Activated naive CD8-positive, alpha-beta T cell treated with anti-CD3 and anti-CD28 coated beads, Interleukin-2, amount 50 U/mL, for 24 hours (primary cell): ENCODE measurements around the gene TBL1X.

Experiments used
- ATAC-seq: fragments of 150-1000 bp; cut with Tn5 transposase; one replicate; pipeline ENCODE4 v1.10.0; 2021
- DNase-seq: peaks from one replicate; pipeline ENCODE4 v3.0.0; 2021
- H3K27ac Mint-ChIP-seq: one replicate; pipeline ENCODE4 v1.8.0; 2021; ENCODE audit warnings: mild to moderate bottlenecking, mixed read lengths
- H3K27me3 Mint-ChIP-seq: one replicate; pipeline ENCODE4 v1.8.0; 2021; ENCODE audit warnings: mixed read lengths
- H3K36me3 Mint-ChIP-seq: one replicate; pipeline ENCODE4 v1.8.0; 2021; ENCODE audit warnings: low read depth, mixed read lengths
- H3K4me1 Mint-ChIP-seq: one replicate; pipeline ENCODE4 v1.8.0; 2021; ENCODE audit warnings: mixed read lengths
- H3K4me3 Mint-ChIP-seq: one replicate; pipeline ENCODE4 v1.8.0; 2021; ENCODE audit warnings: mild to moderate bottlenecking, moderate library complexity, mixed read lengths
- H3K9me3 Mint-ChIP-seq: one replicate; pipeline ENCODE4 v1.8.0; 2021; ENCODE audit warnings: mixed read lengths

TBL1X gene

DNA sequence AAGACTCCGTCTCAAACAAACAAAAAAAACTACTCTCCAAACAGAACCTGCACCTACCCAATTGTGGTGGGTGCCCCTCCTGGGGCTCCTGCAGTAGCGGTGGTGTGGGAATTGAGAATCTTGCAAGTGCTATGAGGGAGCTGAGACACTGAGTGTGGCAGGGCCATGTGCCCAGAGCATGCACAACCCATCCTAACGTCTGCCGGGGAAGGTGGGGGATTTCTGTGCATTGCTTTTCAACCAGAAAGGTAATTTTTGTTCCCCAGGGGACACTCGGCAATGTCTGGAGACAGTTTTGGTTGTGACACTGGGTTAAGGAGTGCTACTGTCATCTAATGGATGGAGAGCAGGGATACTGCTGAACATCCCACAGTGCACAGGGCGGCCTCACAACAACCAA is 35.7 kb downstream of the TBL1X start:
- DNase-seq (no peak), ATAC-seq (no peak)
- Mint-ChIP-seq H3K27me3 (no peaks in the 10 kb centered on the region), H3K4me3 (no peak overlapping the region), H3K9me3 (no peaks in the 10 kb centered on the region), H3K36me3 (peaks cover 37% of the 10 kb centered on the region), H3K27ac (no peak overlapping the region), H3K4me1 (peaks cover 10% of the 10 kb centered on the region)

GRCh38 chrX:9501362-9501761 is 36.5 kb downstream of the TBL1X start:
- H3K36me3 Mint-ChIP-seq: peaks cover 40% of the 10 kb centered on the region
- ATAC-seq (no peak), DNase-seq (no peak)
- H3K4me1 Mint-ChIP-seq: peaks cover 9% of the 10 kb centered on the region
- no peaks in the 10 kb centered on the region for H3K27me3 Mint-ChIP-seq
- no peaks in the 10 kb centered on the region for H3K9me3 Mint-ChIP-seq
- H3K27ac Mint-ChIP-seq: no peak overlapping the region
- H3K4me3 Mint-ChIP-seq: no peak overlapping the region

DNA sequence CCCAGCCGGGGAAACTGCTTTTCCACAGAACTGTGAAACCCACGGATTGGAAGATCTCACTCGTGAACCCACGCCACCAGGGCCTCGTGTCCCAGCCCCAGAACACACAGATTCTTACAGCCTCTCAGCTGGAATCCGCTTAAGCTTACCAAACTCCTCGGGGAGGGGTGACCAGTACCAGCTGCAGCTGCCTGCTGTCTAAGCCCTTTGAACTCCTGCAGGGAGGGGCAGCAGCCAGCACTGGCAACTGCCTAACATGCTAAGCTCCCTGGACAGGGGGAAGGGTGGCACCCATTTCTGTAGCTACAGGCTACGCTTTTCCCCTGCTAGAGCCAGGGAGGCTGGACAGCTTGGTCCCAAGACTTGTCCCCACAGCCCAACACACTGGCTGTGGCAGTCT is 38.4 kb downstream of the TBL1X start:
- no peak for DNase-seq
- Mint-ChIP-seq H3K36me3 (peaks cover 47% of the 10 kb centered on the region), H3K9me3 (no peaks in the 10 kb centered on the region), H3K27me3 (no peaks in the 10 kb centered on the region), H3K4me3 (no peak overlapping the region), H3K27ac (no peak overlapping the region), H3K4me1 (peaks cover 9% of the 10 kb centered on the region)
- ATAC-seq: no peak

DNA sequence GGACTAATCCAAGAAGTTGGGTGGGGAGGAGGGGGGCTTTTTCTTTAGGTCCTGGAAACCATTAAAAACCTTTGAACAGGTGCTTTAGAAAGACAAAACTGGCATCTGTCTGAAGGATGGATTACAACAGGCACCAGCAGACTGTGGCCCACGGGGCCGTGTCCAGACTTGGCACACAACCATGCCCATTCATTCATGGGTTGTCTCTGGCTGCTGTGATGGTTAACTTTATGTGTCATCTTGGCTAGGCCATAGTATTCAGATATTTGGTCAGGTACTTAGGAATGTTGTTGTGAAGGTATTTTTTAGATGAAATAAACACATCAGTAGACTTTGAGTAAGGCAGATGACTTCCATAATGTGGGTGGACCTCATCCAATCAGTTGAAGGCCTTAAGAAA is 45.5 kb downstream of the TBL1X start:
- Mint-ChIP-seq H3K4me1 (peaks cover 23% of the 10 kb centered on the region), H3K36me3 (peaks cover 52% of the 10 kb centered on the region), H3K4me3 (no peak overlapping the region), H3K27ac (no peak overlapping the region), H3K9me3 (no peaks in the 10 kb centered on the region), H3K27me3 (no peaks in the 10 kb centered on the region)
- DNase-seq (no peak), ATAC-seq (no peak)

- ATAC-seq (no peak), DNase-seq (no peak)
- Mint-ChIP-seq H3K27me3 (no peaks in the 10 kb centered on the region), H3K27ac (no peak overlapping the region), H3K4me3 (no peak overlapping the region), H3K36me3 (peaks cover 48% of the 10 kb centered on the region), H3K9me3 (no peaks in the 10 kb centered on the region), H3K4me1 (peaks cover 27% of the 10 kb centered on the region)
These were observed 46.1 kb downstream of the TBL1X start for GRCh38 chrX:9510980-9511379.

DNA sequence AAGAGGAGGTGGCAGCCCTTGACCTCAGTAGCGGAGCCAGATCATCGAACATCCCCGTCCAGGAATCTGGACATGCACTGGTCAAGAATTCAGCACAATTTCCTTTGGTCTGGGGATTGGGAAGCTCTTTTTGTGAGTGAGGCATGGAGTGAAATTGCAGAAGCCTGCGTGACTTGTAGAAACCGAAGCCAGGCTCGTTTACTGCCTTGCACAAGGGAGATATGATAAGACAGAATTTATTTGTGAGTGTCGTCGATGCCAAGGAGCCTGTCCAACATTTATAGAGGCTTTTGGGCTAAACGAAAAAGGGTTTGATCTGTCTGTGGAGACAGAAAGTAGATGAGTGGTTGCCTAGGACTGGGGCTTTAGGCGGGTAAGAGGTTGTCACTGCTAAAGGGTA is 50.6 kb downstream of the TBL1X start:
- Mint-ChIP-seq H3K9me3 (no peaks in the 10 kb centered on the region), H3K36me3 (peaks cover 27% of the 10 kb centered on the region), H3K4me1 (peaks cover 40% of the 10 kb centered on the region), H3K27me3 (no peaks in the 10 kb centered on the region), H3K4me3 (no peak overlapping the region), H3K27ac (no peak overlapping the region)
- DNase-seq: no peak
- ATAC-seq: no peak

DNA sequence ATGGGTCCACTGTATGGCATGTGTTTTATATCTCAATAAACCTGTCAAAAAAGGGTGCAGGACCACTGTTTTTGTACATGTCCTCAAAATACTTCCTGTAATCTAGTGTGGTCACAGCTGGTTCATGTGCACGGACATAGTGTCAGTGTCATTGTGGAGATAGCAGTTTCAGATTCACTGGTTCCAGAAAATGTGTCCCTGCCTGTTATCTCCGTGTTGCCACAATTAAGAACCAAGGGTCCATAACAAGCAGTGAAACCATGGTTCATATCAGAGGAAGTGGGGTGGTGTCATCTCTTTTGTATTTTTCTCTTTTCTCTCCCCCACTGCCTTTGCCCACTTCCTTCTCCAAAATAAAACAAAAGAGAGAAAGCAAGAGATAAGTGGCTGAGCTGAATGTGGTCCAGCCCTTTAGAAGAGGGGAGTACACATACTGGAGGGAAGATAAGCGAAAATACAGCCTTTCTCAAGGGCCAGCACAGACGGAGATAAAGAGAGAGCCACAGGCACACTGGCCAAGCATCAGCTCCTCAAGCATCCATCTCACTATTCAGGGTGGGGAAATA is 51.2 kb downstream of the TBL1X start:
- no peak for DNase-seq
- Mint-ChIP-seq H3K27me3 (no peaks in the 10 kb centered on the region), H3K9me3 (no peaks in the 10 kb centered on the region), H3K4me3 (no peak overlapping the region), H3K4me1 (peaks cover 40% of the 10 kb centered on the region), H3K36me3 (peaks cover 24% of the 10 kb centered on the region), H3K27ac (no peak overlapping the region)
- peak; percentile 20 for ATAC-seq

GRCh38 chrX:9516635-9517034 is 51.8 kb downstream of the TBL1X start:
- Mint-ChIP-seq H3K4me3 (no peak overlapping the region), H3K9me3 (no peaks in the 10 kb centered on the region), H3K4me1 (peaks cover 40% of the 10 kb centered on the region)

DNA sequence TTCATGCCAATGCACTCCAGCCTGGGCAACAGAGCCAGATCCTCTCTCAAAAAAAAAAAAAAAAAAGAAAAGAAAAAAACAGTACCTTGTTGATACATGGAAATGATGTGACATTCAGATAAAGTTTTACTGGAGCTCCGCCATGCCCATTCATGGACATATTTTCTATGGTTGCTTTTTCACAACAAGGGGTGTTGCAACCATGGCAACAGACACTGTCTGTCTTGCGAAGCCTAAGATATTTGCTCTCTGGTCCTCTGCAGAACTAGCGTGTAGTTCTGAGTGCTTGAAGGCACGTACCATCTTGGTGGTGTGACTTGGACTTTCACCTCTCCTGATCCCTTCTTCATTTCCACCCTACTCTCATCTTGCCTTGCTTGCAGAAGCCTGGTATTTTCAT is 53.2 kb downstream of the TBL1X start:
- ATAC-seq: no peak
- Mint-ChIP-seq H3K4me1 (peaks cover 47% of the 10 kb centered on the region), H3K27me3 (no peaks in the 10 kb centered on the region)

More at GRCh38 chrX:9516635-9517034, 51.8 kb downstream of the TBL1X start:
- ATAC-seq (no peak), DNase-seq (no peak)
- no peak overlapping the region for H3K27ac Mint-ChIP-seq
- H3K27me3 Mint-ChIP-seq: no peaks in the 10 kb centered on the region
- H3K36me3 Mint-ChIP-seq: peaks cover 20% of the 10 kb centered on the region

GRCh38 chrX:9518889-9519288 is 54.0 kb downstream of the TBL1X start:
- DNase-seq (no peak), ATAC-seq (no peak)
- Mint-ChIP-seq H3K4me3 (no peak overlapping the region), H3K9me3 (no peaks in the 10 kb centered on the region), H3K36me3 (peaks cover 6% of the 10 kb centered on the region), H3K4me1 (peaks cover 41% of the 10 kb centered on the region), H3K27ac (no peak overlapping the region), H3K27me3 (no peaks in the 10 kb centered on the region)

More for the DNA sequence above, 53.2 kb downstream of the TBL1X start:
- H3K36me3 Mint-ChIP-seq: peaks cover 12% of the 10 kb centered on the region
- H3K4me3 Mint-ChIP-seq: no peak overlapping the region
- DNase-seq: no peak
- H3K9me3 Mint-ChIP-seq: no peaks in the 10 kb centered on the region
- no peak overlapping the region for H3K27ac Mint-ChIP-seq

- Mint-ChIP-seq H3K4me1 (peaks cover 40% of the 10 kb centered on the region), H3K27ac (no peak overlapping the region), H3K36me3 (peaks cover 5% of the 10 kb centered on the region), H3K9me3 (no peaks in the 10 kb centered on the region), H3K4me3 (no peak overlapping the region), H3K27me3 (no peaks in the 10 kb centered on the region)
- DNase-seq: no peak
- no peak for ATAC-seq
These were observed 54.8 kb downstream of the TBL1X start for GRCh38 chrX:9519546-9520216.

DNA sequence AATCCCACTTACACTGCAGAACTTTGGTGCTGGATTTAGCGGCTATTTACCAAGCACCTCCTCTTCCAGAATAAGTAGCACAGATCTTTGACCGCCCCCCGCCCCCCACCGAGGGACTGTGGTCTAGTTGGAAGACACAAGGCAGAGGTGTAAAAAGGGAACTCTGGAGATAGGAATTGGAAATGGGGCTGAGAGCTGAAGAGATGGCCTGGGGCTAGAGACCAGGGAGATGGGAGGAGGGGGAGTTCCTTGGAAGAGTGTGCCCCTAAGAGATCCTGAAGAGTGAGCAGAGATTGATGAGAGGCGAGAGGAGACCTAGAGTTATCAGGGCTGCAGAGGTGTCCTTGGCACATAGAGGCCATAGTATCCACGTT is 55.3 kb downstream of the TBL1X start:
- Mint-ChIP-seq H3K27ac (no peak overlapping the region), H3K36me3 (peaks cover 2% of the 10 kb centered on the region), H3K4me3 (no peak overlapping the region), H3K27me3 (no peaks in the 10 kb centered on the region), H3K9me3 (no peaks in the 10 kb centered on the region), H3K4me1 (peaks cover 40% of the 10 kb centered on the region)
- ATAC-seq (no peak), DNase-seq (no peak)

GRCh38 chrX:9522378-9523155 is 57.7 kb downstream of the TBL1X start:
- DNase-seq (no peak), ATAC-seq (no peak)
- Mint-ChIP-seq H3K36me3 (no peaks in the 10 kb centered on the region), H3K9me3 (no peaks in the 10 kb centered on the region), H3K27ac (no peak overlapping the region), H3K27me3 (no peaks in the 10 kb centered on the region), H3K4me3 (no peak overlapping the region), H3K4me1 (peaks cover 34% of the 10 kb centered on the region)

GRCh38 chrX:9525511-9526248 is 60.8 kb downstream of the TBL1X start:
- ATAC-seq (no peak), DNase-seq (no peak)
- no peak overlapping the region for H3K27ac Mint-ChIP-seq
- H3K4me3 Mint-ChIP-seq: peak overlapping the region; percentile 32
- H3K9me3 Mint-ChIP-seq: no peaks in the 10 kb centered on the region
- peaks cover 53% of the 10 kb centered on the region for H3K4me1 Mint-ChIP-seq
- peaks cover 2% of the 10 kb centered on the region for H3K36me3 Mint-ChIP-seq
- no peaks in the 10 kb centered on the region for H3K27me3 Mint-ChIP-seq

GRCh38 chrX:9526965-9527364 is 62.1 kb downstream of the TBL1X start:
- Mint-ChIP-seq H3K36me3 (peaks cover 2% of the 10 kb centered on the region), H3K9me3 (no peaks in the 10 kb centered on the region), H3K4me1 (peaks cover 58% of the 10 kb centered on the region), H3K4me3 (no peak overlapping the region), H3K27me3 (no peaks in the 10 kb centered on the region), H3K27ac (no peak overlapping the region)
- DNase-seq: no peak
- ATAC-seq: no peak
